HAP-1 (cell line): Measurements from ENCODE around the gene IGLL5.

ENCODE experiments used
- DNase-seq, 2 experiments: peaks; one replicate each; pipeline ENCODE4 v3.0.0-alpha.2; 2016 to 2020; ENCODE audit warnings: low spot score in 2 of 2
- H3K27me3 ChIP-seq: fragments of 250-450 bp; sonication (Bioruptor Pico); 2 replicates; pipeline ENCODE4 v1.5.1; 2020; ENCODE audit warnings: low read depth, mild to moderate bottlenecking, moderate library complexity
- H3K36me3 ChIP-seq: fragments of 250-450 bp; sonication (Bioruptor Pico); replicated peaks from 2 replicates; pipeline ENCODE4 v1.5.1; 2020; ENCODE audit warnings: mild to moderate bottlenecking
- H3K4me1 ChIP-seq: fragments of 250-450 bp; sonication (Bioruptor Pico); 2 replicates; pipeline ENCODE4 v1.5.1; 2020; ENCODE audit warnings: mild to moderate bottlenecking
- H3K4me3 ChIP-seq: fragments of 250-450 bp; sonication (Bioruptor Pico); 2 replicates; pipeline ENCODE4 v1.5.1; 2020; ENCODE audit warnings: mild to moderate bottlenecking, moderate library complexity
- H3K9me3 ChIP-seq: fragments of 250-450 bp; sonication (Bioruptor Pico); 2 replicates; pipeline ENCODE4 v1.5.1; 2020; ENCODE audit warnings: mild to moderate bottlenecking, moderate library complexity
- in situ Hi-C: fragments of 300-500 bp; cut with MboI; formaldehyde crosslinking; loops from 3 replicates; pipeline ENCODE4 v1.14.3; 2020; ENCODE audit warnings: low sequenced_read_pairs, inconsistent platforms, mixed read lengths

Gene IGLL5

DNA sequence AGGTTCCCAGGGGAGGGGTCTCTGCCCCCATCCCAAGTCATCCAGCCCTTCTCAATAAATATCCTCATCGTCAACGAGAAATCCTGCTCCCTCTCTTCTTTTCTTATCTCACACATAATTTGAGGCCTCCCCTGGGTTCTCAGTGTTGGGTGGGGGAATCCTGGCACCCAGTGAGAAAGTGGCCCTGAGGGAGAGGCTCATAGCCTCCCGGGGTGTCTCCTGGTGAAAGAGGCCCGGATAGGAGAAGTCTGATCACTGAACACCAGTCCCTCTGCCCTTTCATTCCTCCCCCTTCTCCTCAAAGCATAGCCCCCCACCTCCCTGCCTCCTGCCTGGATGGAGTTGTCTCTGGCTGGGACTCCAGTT, 35.3 kb downstream of the IGLL5 start:
- in situ Hi-C loops, result no loop called here
- H3K9me3 ChIP-seq, result no peaks in the 10 kb centered on the region
- no peak for DNase-seq

GRCh38 chr22:22923379-22923778, 35.8 kb downstream of the IGLL5 start:
- no peaks in the 10 kb centered on the region for H3K9me3 ChIP-seq
- H3K4me3 ChIP-seq, result no peak overlapping the region
- no peaks in the 10 kb centered on the region for H3K27me3 ChIP-seq
- in situ Hi-C loops, result no loop called here
- H3K4me1 ChIP-seq, result no peaks in the 10 kb centered on the region
- DNase-seq, result no peak
- no peaks in the 10 kb centered on the region for H3K36me3 ChIP-seq

More for the DNA sequence above, 35.3 kb downstream of the IGLL5 start:
- H3K4me1 ChIP-seq, result no peaks in the 10 kb centered on the region
- no peaks in the 10 kb centered on the region for H3K36me3 ChIP-seq
- no peaks in the 10 kb centered on the region for H3K27me3 ChIP-seq
- H3K4me3 ChIP-seq, result no peak overlapping the region

- Histone ChIP-seq H3K9me3 (no peaks in the 10 kb centered on the region), H3K4me1 (no peaks in the 10 kb centered on the region), H3K27me3 (no peaks in the 10 kb centered on the region), H3K4me3 (no peak overlapping the region), H3K36me3 (no peaks in the 10 kb centered on the region)
- DNase-seq, result no peak
- in situ Hi-C loops, result no loop called here
Observed at GRCh38 chr22:22923930-22924329, 36.3 kb downstream of the IGLL5 start.

DNA sequence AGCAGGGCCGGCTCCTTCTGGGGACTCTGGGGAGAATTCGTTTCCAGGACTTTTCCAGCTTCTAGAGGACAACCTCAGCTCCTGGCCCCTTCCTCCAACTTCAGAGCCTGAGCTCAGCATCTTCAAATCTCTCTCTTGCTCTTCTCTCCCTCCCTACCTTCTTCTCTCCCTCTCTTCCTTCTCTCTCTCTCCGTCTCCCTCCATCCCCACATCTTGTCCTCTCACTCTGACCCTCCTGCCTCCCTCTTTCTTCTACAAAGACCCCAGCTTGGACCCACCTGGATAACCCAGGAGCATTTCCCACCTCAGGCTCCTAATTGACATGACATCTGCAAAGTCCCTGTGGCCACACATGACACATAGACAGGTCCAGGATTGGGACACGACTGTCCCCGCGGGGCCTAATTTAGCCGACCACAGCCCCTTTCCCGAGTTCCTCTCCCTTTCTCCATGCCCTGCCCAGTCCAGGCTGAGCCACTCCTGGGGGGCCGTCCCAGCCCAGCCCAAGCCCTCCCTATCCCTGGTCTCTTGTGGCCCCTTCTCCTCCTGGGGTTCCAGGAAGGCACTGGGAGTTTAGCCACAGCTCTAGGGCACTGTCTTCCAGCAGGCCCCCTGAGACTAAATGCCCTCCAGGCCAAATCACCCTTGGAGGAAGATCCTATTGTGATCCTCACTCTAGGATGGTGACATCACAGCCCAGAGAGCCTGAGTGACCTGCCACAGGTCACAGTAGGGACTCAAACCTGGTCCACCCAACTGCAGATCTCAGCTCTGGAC, 36.9 kb downstream of the IGLL5 start:
- no peak for DNase-seq
- H3K4me1 ChIP-seq, result no peaks in the 10 kb centered on the region
- no peaks in the 10 kb centered on the region for H3K27me3 ChIP-seq
- in situ Hi-C loops, result no loop called here
- no peaks in the 10 kb centered on the region for H3K36me3 ChIP-seq
- H3K9me3 ChIP-seq, result no peaks in the 10 kb centered on the region
- H3K4me3 ChIP-seq, result no peak overlapping the region

DNA sequence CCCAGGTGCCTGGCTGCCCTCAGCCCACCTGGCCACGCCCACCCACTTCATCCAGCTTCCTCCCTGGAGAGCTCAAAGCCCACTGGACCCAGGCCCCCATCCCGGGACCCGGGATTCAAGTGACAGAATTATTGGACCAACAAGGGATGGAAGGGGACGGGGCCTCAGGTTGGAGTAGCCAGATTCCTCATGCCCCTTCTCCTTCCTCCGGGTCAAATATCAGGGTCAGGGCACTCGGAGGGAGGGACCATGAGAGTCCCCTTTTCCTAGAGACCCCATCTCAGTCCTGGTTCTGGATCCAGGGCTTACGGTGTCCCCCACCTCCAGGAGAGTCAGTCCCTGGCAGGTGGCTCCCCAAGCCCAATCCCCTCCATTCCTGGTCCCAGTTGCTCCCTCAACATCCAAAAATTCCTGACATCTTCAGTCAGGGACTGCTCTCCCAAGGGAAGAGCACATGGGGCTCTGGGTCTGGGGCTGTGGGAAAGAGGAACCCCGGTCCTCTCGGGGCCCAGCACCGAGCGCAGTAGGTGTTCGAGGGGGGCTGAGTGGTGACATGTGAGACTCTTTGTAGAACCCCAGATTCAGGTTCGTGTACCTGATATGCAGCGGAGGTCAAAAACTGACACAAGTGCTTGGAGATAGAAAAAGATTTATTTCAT, 37.7 kb downstream of the IGLL5 start:
- Histone ChIP-seq H3K36me3 (no peaks in the 10 kb centered on the region), H3K27me3 (no peaks in the 10 kb centered on the region), H3K9me3 (no peaks in the 10 kb centered on the region), H3K4me1 (no peaks in the 10 kb centered on the region), H3K4me3 (no peak overlapping the region)
- no peak for DNase-seq
- in situ Hi-C loops, result no loop called here

DNA sequence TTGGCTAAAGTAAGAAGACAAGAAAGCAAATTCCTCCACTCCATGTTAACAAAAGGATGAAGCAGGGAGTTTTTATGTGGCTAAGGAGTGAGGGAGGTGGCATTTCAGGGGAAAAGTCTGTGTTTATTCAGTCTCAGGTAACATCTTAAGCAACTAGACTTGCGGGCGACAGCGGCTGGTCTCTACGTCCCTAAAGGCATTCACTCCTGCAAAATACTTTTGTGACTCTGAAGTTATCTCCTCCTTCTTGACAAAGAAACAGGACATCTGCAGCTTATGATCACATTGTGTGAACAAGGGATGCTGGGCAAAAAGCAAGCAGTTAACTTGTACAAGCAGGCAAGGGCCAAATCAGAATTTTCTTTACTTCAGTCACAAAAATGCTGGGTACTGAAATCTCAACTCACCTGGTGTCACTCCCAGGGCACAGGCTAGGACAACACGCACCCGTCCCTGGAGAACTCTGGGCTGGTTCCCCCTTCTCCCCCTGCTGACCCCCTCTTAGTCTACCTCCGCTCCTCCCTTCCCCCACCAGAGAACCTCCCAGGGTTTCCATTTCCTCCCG, 38.3 kb downstream of the IGLL5 start:
- no peak for DNase-seq
- H3K36me3 ChIP-seq, result no peaks in the 10 kb centered on the region
- no peak overlapping the region for H3K4me3 ChIP-seq
- in situ Hi-C loops, result no loop called here
- no peaks in the 10 kb centered on the region for H3K27me3 ChIP-seq
- H3K9me3 ChIP-seq, result no peaks in the 10 kb centered on the region
- no peaks in the 10 kb centered on the region for H3K4me1 ChIP-seq

DNA sequence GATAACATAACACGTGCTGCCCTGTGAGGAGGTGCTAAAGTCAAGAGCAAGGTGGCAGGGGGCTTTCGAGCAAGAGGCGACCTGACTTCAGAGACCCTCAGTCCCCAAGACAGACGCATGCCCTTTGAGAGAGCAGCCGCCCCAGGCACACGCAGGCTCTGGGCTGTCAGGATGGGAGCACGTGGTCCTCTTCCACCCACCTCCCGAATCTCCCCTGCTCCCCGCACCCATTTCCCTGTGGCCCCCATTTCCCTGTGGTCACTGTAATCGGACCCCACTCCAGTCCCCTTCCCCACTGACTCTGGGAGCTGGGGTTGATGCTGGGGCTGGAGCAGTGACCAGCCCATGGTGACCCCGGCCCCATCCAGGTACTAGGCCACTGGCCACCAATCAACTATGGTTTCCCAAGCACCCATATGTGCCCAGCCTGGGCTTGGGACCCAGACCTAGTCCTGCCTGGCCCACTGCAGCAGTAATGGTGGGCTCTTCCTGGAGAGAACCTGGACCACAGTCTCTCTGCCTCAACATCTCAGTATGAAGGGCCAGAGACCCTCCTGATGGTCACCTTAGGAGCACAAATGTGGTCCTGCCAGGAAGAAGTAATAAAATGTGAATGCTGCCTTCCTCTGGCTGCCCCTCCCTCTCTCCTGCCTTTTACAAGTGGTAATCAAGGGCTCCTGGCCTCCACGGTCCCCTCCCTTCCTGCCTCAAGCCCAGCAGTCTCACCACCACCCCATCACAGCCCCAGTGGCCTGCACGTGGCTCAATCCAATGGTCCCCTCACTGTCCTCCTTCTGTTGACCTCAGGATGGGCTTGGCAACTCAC, 39.0 kb downstream of the IGLL5 start:
- in situ Hi-C loops, result no loop called here
- no peak for DNase-seq

GRCh38 chr22:22927196-22927887, 39.7 kb downstream of the IGLL5 start:
- Histone ChIP-seq H3K36me3 (no peaks in the 10 kb centered on the region), H3K4me1 (no peaks in the 10 kb centered on the region)

More for the DNA sequence above, 39.0 kb downstream of the IGLL5 start:
- no peaks in the 10 kb centered on the region for H3K27me3 ChIP-seq
- H3K4me3 ChIP-seq, result no peak overlapping the region
- no peaks in the 10 kb centered on the region for H3K36me3 ChIP-seq
- no peaks in the 10 kb centered on the region for H3K9me3 ChIP-seq
- H3K4me1 ChIP-seq, result no peaks in the 10 kb centered on the region

DNA sequence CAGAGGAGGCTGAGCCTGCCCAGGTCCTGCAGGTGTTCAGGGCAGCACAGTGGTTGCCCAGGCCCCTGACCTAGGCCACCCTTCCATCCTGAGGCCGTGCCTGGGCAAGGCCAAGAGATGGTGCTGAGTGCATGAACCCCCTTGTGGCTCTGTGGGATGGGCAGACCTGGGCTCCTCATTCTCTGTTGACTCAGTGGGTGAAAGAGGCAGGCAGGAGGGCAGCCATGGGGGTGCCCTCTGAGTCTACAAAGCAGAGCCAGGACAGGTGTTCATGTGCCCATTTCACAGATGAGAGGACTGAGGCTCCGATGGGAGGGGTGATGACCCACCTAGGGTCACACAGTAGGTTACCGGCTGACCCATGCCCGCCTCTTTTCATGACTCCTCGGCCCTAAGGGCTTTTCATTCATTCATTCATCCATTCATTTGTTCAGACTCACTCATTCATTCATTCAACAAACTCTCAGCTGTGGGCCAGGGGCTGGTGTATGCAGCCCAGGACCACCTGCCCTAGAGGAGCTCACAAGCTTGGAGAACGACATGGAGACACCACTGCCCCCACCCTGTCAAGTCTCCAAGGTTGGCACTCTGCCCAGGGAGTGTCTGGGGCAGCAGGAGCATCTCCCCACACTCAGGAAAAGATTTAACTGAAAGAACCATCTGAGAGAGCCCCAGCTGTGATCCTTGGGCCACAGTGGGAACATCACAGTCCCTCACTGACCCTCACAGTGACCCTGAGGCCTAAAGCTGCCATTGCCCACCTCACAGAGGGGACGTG, 40.5 kb downstream of the IGLL5 start:
- H3K4me3 ChIP-seq, result no peak overlapping the region
- no peaks in the 10 kb centered on the region for H3K27me3 ChIP-seq
- H3K4me1 ChIP-seq, result no peaks in the 10 kb centered on the region
- in situ Hi-C loops, result no loop called here
- no peaks in the 10 kb centered on the region for H3K36me3 ChIP-seq
- DNase-seq, result no peak
- no peaks in the 10 kb centered on the region for H3K9me3 ChIP-seq

More at GRCh38 chr22:22927196-22927887, 39.7 kb downstream of the IGLL5 start:
- no peak overlapping the region for H3K4me3 ChIP-seq
- in situ Hi-C loops, result no loop called here
- no peaks in the 10 kb centered on the region for H3K9me3 ChIP-seq
- no peaks in the 10 kb centered on the region for H3K27me3 ChIP-seq
- DNase-seq, result no peak

DNA sequence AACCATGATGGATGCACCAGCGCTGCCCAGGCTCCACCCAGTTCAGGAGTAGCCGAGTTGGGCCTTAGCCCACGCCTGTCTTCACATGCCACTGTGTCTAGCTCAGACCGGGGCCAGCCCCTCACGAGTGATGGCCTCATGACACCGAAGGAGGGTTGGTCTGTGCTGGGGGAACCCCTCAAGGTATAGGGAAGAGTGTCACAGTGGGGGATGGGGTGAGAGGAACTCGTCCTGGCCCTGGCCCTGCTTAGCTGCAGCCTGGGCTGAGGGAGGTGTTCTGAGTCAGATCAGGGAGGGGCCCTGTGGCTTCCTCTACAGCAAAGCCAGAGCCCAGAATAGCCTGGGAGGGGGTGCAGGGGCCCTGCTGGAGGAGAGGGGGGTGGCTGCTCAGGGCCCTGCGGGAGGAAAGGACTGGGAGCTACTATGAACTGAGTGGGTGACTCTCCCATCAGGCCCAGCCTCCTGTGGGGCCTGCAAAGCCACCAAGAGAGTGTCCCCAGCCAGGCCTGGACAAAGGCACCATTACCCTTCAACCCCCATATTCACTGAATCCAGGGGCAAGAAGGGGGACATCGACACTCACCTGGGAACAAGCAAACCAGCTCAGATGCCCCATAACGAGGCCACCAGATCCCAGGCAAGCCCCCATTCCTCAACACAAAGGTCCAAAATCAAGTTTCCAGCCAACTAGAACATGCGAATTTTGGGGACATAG, 41.2 kb downstream of the IGLL5 start:
- no peaks in the 10 kb centered on the region for H3K9me3 ChIP-seq
- no peaks in the 10 kb centered on the region for H3K36me3 ChIP-seq
- in situ Hi-C loops, result no loop called here
- H3K27me3 ChIP-seq, result no peaks in the 10 kb centered on the region
- no peak overlapping the region for H3K4me3 ChIP-seq
- no peaks in the 10 kb centered on the region for H3K4me1 ChIP-seq
- DNase-seq, result no peak

DNA sequence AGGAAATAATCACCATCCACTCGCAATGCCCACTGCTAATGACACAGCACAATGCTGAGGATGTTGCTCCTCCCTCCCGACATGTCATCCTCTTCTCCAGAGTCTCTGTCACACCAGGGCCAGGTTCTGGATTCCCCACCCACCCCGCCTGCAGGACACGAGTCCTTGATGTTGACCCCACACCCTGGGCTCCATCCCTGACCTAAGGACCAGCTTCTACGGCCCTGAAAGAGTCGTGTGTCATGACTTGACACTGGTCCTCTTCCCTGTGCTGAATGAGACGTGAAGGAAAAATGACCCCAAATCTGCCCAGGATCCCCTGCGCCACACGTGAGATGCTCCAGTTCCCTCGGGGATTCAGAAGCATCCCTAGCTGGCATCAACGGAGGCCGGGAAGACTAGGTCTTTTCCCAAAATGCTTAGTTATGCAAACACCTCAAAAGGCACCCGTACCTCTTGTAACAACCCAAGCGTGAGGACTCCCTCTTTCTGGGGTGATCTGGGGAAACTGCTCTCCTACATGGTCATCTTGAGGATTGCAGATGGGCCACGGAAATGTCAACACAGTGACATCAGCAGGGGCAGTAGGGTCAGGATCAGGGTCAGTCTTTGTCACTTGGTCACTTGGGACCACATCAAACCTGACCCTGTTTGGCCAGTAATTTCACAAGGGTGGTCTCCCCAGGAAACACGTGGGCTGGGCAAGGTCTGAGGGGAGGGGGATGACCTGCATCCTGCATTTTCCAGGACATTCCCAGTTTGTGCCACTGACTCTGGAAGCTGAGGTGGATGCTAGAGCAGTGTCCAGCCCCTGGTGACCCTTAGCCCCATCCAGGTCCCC, 42.0 kb downstream of the IGLL5 start:
- H3K9me3 ChIP-seq, result no peaks in the 10 kb centered on the region
- no peaks in the 10 kb centered on the region for H3K4me1 ChIP-seq
- H3K4me3 ChIP-seq, result no peak overlapping the region
- H3K36me3 ChIP-seq, result no peaks in the 10 kb centered on the region
- in situ Hi-C loops, result no loop called here
- no peaks in the 10 kb centered on the region for H3K27me3 ChIP-seq
- no peak for DNase-seq

DNA sequence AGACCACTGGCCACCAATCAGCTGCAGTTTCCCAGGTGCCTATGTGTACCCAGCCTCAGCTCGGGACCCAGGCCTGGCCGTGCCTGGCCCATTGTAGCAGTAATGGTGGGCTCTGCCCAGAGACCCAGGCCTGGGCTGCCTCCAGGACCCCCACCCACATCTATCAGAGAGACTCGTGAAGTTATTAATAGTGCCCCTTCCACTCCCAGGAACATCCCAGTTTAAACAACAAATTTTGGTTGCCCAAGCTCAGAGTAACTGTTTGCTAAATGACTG, 42.5 kb downstream of the IGLL5 start:
- no peaks in the 10 kb centered on the region for H3K36me3 ChIP-seq
- no peaks in the 10 kb centered on the region for H3K4me1 ChIP-seq
- in situ Hi-C loops, result no loop called here
- H3K4me3 ChIP-seq, result no peak overlapping the region
- no peaks in the 10 kb centered on the region for H3K27me3 ChIP-seq
- no peak for DNase-seq
- H3K9me3 ChIP-seq, result no peaks in the 10 kb centered on the region
